A549 (cell line): ENCODE results near the gene PLCD1. TPM values are rescaled to one million over a fixed set of nuclear protein-coding genes. Genes with fewer than 3 reads are reported as not detected.

Experiments
- ATAC-seq, 2 experiments: fragments of 200-7000 bp in 1 of 2; fragments of >200 bp in 1 of 2; cut with Nextera tagmentation in 1 of 2; cut with Tn5 transposase in 1 of 2; 3 replicates each; pipeline versions ENCODE4 v1.8.0 to v1.9.1; 2018 to 2020; ENCODE audit warnings: mild to moderate bottlenecking in 1 of 2, moderate library complexity in 1 of 2
- CTCF ChIA-PET: fragments of 300-600 bp; sonication (Branson Sonifier 250); formaldehyde crosslinking; extraction: SDS; loops from one replicate; lab custom pipeline; 2021; ENCODE audit warnings: antibody characterized with exemption, inconsistent platforms; lab: Yijun Ruan, JAX
- POLR2A ChIA-PET: fragments of 350-600 bp; formaldehyde crosslinking; extraction: SDS; loops from one replicate; lab custom pipeline; 2021; ENCODE audit warnings: antibody characterized with exemption, inconsistent platforms; lab: Yijun Ruan, JAX
- DNase-seq, 2 experiments: peaks; one replicate each; pipeline versions ENCODE4 v3.0.0 to v3.0.0-alpha.2; 2011 to 2016; ENCODE audit warnings: low read depth in 1 of 2, low spot score in 1 of 2
- FAIRE-seq: peaks from 2 replicates; lab custom pipeline; 2011; peaks lifted over from hg19 to GRCh38; lab: Jason Lieb, UNC
- H3K27ac ChIP-seq, 2 experiments: fragments of >200 bp; sonication (Bioruptor Twin); formaldehyde crosslinking; 3 replicates each; pipeline ENCODE4 v1.5.1; 2016 to 2017
- H3K4me1 ChIP-seq: fragments of >200 bp; sonication (Bioruptor Twin); formaldehyde crosslinking; 3 replicates; pipeline ENCODE4 v1.6.1; 2016
- H3K4me2 ChIP-seq: fragments of >200 bp; sonication (Bioruptor Twin); formaldehyde crosslinking; 3 replicates; pipeline ENCODE4 v1.6.1; 2016
- H3K4me3 ChIP-seq: fragments of >200 bp; sonication (Bioruptor Twin); formaldehyde crosslinking; 3 replicates; pipeline ENCODE4 v1.5.1; 2016
- H3K9me3 ChIP-seq: fragments of >200 bp; sonication (Bioruptor Twin); formaldehyde crosslinking; 3 replicates; pipeline ENCODE4 v1.6.1; 2016
- BHLHE40 ChIP-seq: IDR thresholded peaks from 2 replicates; pipeline ENCODE4 v1.6.1; 2012; ENCODE audit warnings: low read depth, low read length, inconsistent platforms
- CHD2 ChIP-seq: fragments of 150-350 bp; IDR thresholded peaks from 2 replicates; pipeline ENCODE4 v1.6.1; 2014; ENCODE audit warnings: low read length; ENCODE audit not compliant: partially characterized antibody
- CTCF ChIP-seq: fragments of >200 bp; sonication (Bioruptor Twin); formaldehyde crosslinking; IDR thresholded peaks from 3 replicates; pipeline ENCODE4 v1.5.1; 2016
- EHMT2 ChIP-seq: fragments of 200-600 bp; sonication (generic); IDR thresholded peaks from 2 replicates; pipeline ENCODE4 v1.6.1; 2016; ENCODE audit warnings: antibody characterized with exemption, low read depth, mild to moderate bottlenecking, moderate library complexity
- ESRRA ChIP-seq: fragments of 150-350 bp; IDR thresholded peaks from 2 replicates; pipeline ENCODE4 v1.6.1; 2014; ENCODE audit warnings: mild to moderate bottlenecking, low read length, borderline replicate concordance
- FOSL2 ChIP-seq, 2 experiments: fragments of 450-650 bp in 1 of 2; fragments of >200 bp in 1 of 2; sonication (Bioruptor Twin) in 1 of 2; formaldehyde crosslinking; IDR thresholded peaks; 2 replicates each; pipeline versions ENCODE4 v1.5.0 to v1.6.1; 2016 to 2020; ENCODE audit warnings: mild to moderate bottlenecking in 1 of 2, moderate library complexity in 1 of 2
- HES2 ChIP-seq: fragments of >200 bp; sonication (Bioruptor Twin); formaldehyde crosslinking; IDR thresholded peaks from 2 replicates; pipeline ENCODE4 v1.6.1; 2016
- HEYL ChIP-seq: fragments of 250-450 bp; sonication (Bioruptor Pico); IDR thresholded peaks from 2 replicates; pipeline ENCODE4 v1.8.0; 2021; ENCODE audit warnings: mild to moderate bottlenecking, moderate library complexity
- HOXB13 ChIP-seq: fragments of 250-450 bp; sonication (Bioruptor Pico); IDR thresholded peaks from 2 replicates; pipeline ENCODE4 v1.5.0; 2020; ENCODE audit warnings: low read depth, mild to moderate bottlenecking, moderate library complexity
- KDM1A ChIP-seq: fragments of 200-600 bp; sonication (generic); IDR thresholded peaks from 2 replicates; pipeline ENCODE4 v1.6.1; 2016; ENCODE audit warnings: low read depth, mild to moderate bottlenecking
- MAFK ChIP-seq: fragments of 450-650 bp; IDR thresholded peaks from 2 replicates; pipeline ENCODE4 v1.6.1; 2014; ENCODE audit not compliant: partially characterized antibody
- MAX ChIP-seq: IDR thresholded peaks from 2 replicates; pipeline ENCODE4 v1.6.1; 2012
- MAZ ChIP-seq: fragments of 150-350 bp; IDR thresholded peaks from 2 replicates; pipeline ENCODE4 v1.6.1; 2014; ENCODE audit warnings: antibody characterized with exemption, low read depth, low read length, borderline replicate concordance
- PBX3 ChIP-seq: IDR thresholded peaks from 2 replicates; pipeline ENCODE4 v1.6.1; 2012
- POLR2A ChIP-seq: IDR thresholded peaks from 2 replicates; pipeline ENCODE4 v1.6.1; 2012; ENCODE audit warnings: mild to moderate bottlenecking, low read length
- RAD21 ChIP-seq, 2 experiments: fragments of >200 bp in 1 of 2; sonication (Bioruptor Twin) in 1 of 2; formaldehyde crosslinking in 1 of 2; IDR thresholded peaks in 1 of 2; conservative IDR thresholded peaks in 1 of 2; 2 replicates in 1 of 2; 3 replicates in 1 of 2; pipeline ENCODE4 v1.6.1; 2012 to 2018; ENCODE audit warnings: inconsistent platforms in 1 of 2
- TFCP2L1 ChIP-seq: fragments of 250-450 bp; sonication (Bioruptor Pico); IDR thresholded peaks from 2 replicates; pipeline ENCODE4 v1.5.0; 2021; ENCODE audit warnings: mild to moderate bottlenecking
- ZC3H11A ChIP-seq: fragments of 450-650 bp; IDR thresholded peaks from 2 replicates; pipeline ENCODE4 v1.6.1; 2014; ENCODE audit warnings: antibody characterized with exemption, mild to moderate bottlenecking
- ZFP36 ChIP-seq: fragments of 450-650 bp; IDR thresholded peaks from 2 replicates; pipeline ENCODE4 v1.6.1; 2014; ENCODE audit warnings: borderline replicate concordance; ENCODE audit not compliant: partially characterized antibody
- WGBS: methylation state at CpG from one replicate; pipeline ENCODE4 v1.1.6; 2017; ENCODE audit errors: missing lambda C conversion rate; 5-methylcytosine and 5-hydroxymethylcytosine counted together
- polyA plus RNA-seq, 4 experiments: library from polyadenylated mRNA; depleted of rRNA in 3 of 4; stranded (reverse); fragments of >200 nt; fragmentation: RNase III in 1 of 4; extraction: RNeasy Plus Mini Kit Qiagen cat#74134 plus additional on column Dnase treatment in 1 of 4; gene quantifications; 2 replicates in 3 of 4; 3 replicates in 1 of 4; pipeline ENCODE4 v1.2.3, GENCODE V29; 2011 to 2017

The PLCD1 gene
- polyA plus RNA-seq, 2 of the 4 experiments (the other 2 are of a cell fraction): 3.9 to 4.8 TPM

GRCh38 chr3:37982331-37982730 lies 47.1 kb downstream of the PLCD1 start (continued):
- no peak for TF ChIP-seq CHD2

- POLR2A ChIA-PET: no interaction called here
- WGBS: 96% methylated on average over 2 of the region's 2 CpGs
- CTCF ChIA-PET: interaction anchor here (1.3 to 4.5 kb wide), 3 partner anchors 8 to 16 kb away, joined by 6 to 26 read pairs (median 14); no protein-coding TSS in a partner anchor
- ATAC-seq (no peak), DNase-seq (no peak), FAIRE-seq (no peak)
- no peaks in the 10 kb centered on the region for H3K9me3 ChIP-seq
- H3K4me1 ChIP-seq: peaks cover under 1% of the 10 kb centered on the region; the same call in 1 of the 3 replicates
- H3K27ac ChIP-seq: no peak overlapping the region
- H3K4me3 ChIP-seq: no peak overlapping the region
- TF ChIP-seq PBX3 (no peak), HES2 (no peak)
- no peak overlapping the region for H3K4me2 ChIP-seq
Measured at GRCh38 chr3:37981348-37981664, 48.1 kb downstream of the PLCD1 start.

- FAIRE-seq: no peak
- 74% methylated on average over 14 of the region's 14 CpGs for WGBS
Measured at GRCh38 chr3:37980462-37981347, 48.7 kb downstream of the PLCD1 start.

GRCh38 chr3:37979541-37980461 lies 49.6 kb downstream of the PLCD1 start:
- Histone ChIP-seq H3K4me3 (no peak overlapping the region), H3K27ac (no peak overlapping the region), H3K4me2 (no peak overlapping the region), H3K9me3 (no peaks in the 10 kb centered on the region), H3K4me1 (no peaks in the 10 kb centered on the region)
- TF ChIP-seq CTCF (no peak), MAFK (no peak)
- WGBS: 95% methylated on average over 8 of the region's 8 CpGs
- ATAC-seq (no peak), FAIRE-seq (no peak), DNase-seq (no peak)
- ChIA-PET CTCF (interaction anchor here (0.5 to 4.5 kb wide), 6 partner anchors 10 to 162 kb away, joined by 3 to 26 read pairs (median 9); no protein-coding TSS in a partner anchor), POLR2A (no interaction called here)

More at GRCh38 chr3:37980462-37981347, 48.7 kb downstream of the PLCD1 start:
- ATAC-seq (no peak), DNase-seq (no peak)
- TF ChIP-seq EHMT2 (no peak), CHD2 (no peak), RAD21 (conservative IDR thresholded peaks at IDR 0.05 in 1 of 2, IDR thresholded peaks at IDR 0.05 in 1 of 2) (no peak), HOXB13 (CRISPR knock-in tag) (no peak), TFCP2L1 (CRISPR knock-in tag) (no peak), MAX (no peak), HES2 (no peak), ZC3H11A (no peak), BHLHE40 (no peak), POLR2A (no peak), ZFP36 (no peak), MAZ (no peak), ESRRA (no peak), HEYL (CRISPR knock-in tag) (no peak), KDM1A (no peak), FOSL2 (IDR thresholded peaks at IDR 0.05) (no peak), FOSL2 (CRISPR knock-in tag; IDR thresholded peaks at IDR 0.05) (no peak)
- POLR2A ChIA-PET: no interaction called here
- Histone ChIP-seq H3K4me1 (no peaks in the 10 kb centered on the region), H3K4me3 (no peak overlapping the region), H3K27ac (no peak overlapping the region), H3K4me2 (no peak overlapping the region), H3K9me3 (no peaks in the 10 kb centered on the region)
- CTCF ChIA-PET: interaction anchor here (0.5 to 4.5 kb wide), 7 partner anchors 7 to 162 kb away, joined by 3 to 26 read pairs (median 6); no protein-coding TSS in a partner anchor
